ENCODE results near the gene PEX11G. TPM values are rescaled to one million over a fixed set of nuclear protein-coding genes. Genes with fewer than 3 reads are reported as not detected.

Gene PEX11G
- total and polyA plus RNA-seq, 2 experiments from 2014 or later, result 2.2 TPM

- Histone ChIP-seq H3F3A (replicated peaks; ENCODE audit: low read depth) (no peaks in the 10 kb centered on the region; the same call in 1 of the 2 replicates), H3K27ac (ENCODE audit: low read depth) (no peak overlapping the region), H3K27me3 (ENCODE audit: insufficient read depth) (no peaks in the 10 kb centered on the region), H3K4me1 (ENCODE audit: insufficient read depth) (peaks cover 15% of the 10 kb centered on the region), H2AFZ (peak overlapping the region; percentile 85), H3K4me2 (peak overlapping the region; percentile 90), H3K79me2 (replicated peaks; ENCODE audit: insufficient read depth) (peaks cover 5% of the 10 kb centered on the region; the same call in 1 of the 2 replicates), H3K9me2 (ENCODE audit: insufficient read depth) (no peaks in the 10 kb centered on the region), H3K36me3 (ENCODE audit: insufficient read depth) (no peaks in the 10 kb centered on the region), H3K4me3 (peak overlapping the region; percentile 87), H4K20me1 (replicated peaks; ENCODE audit: insufficient read depth) (no peaks in the 10 kb centered on the region)
- ATAC-seq (no peak; the same call in 2 of the 3 replicates), DNase-seq (ENCODE audit: low spot score) (no peak)
- Mint-ChIP-seq H3K9me3 (no peaks in the 10 kb centered on the region; the same call in 2 of the 3 replicates), H3K27me3 (ENCODE audit: insufficient read depth, low read depth, poor library complexity) (peaks cover 9% of the 10 kb centered on the region), H3K27ac (no peak overlapping the region), H3K36me3 (ENCODE audit: low read depth) (peaks cover 15% of the 10 kb centered on the region; the same call in 2 of the 3 replicates), H3K4me1 (peaks cover 6% of the 10 kb centered on the region; the same call in 2 of the 3 replicates), H3K4me3 (peak overlapping the region; percentile 72)
- TF ChIP-seq CREB1 (CRISPR knock-in tag; IDR thresholded peaks at IDR 0.05; ENCODE audit: low read depth) (no peak), ETS1 (IDR thresholded peaks at IDR 0.05) (no peak), EZH2 (IDR thresholded peaks at IDR 0.05; ENCODE audit: low read depth, unreplicated experiment) (no peak), ZNF114 (CRISPR knock-in tag; IDR thresholded peaks at IDR 0.05) (no peak), ZNF462 (CRISPR knock-in tag; IDR thresholded peaks at IDR 0.05) (no peak), ZNF331 (CRISPR knock-in tag; IDR thresholded peaks at IDR 0.05; ENCODE audit: low read depth) (no peak), EZH2phosphoT487 (IDR thresholded peaks at IDR 0.05; ENCODE audit: unreplicated experiment) (no peak), NANOG (IDR thresholded peaks at IDR 0.05; ENCODE audit: borderline replicate concordance) (no peak), STAT1 (IDR thresholded peaks at IDR 0.05; ENCODE audit: unreplicated experiment) (no peak), REST (IDR thresholded peaks at IDR 0.05; ENCODE audit: unreplicated experiment) (no peak), CTCF (conservative IDR thresholded peaks at IDR 0.05; ENCODE audit: low read depth in 2 of 2) (no peak), JUNB (IDR thresholded peaks at IDR 0.05; ENCODE audit: unreplicated experiment) (no peak), POLR2AphosphoS5 (IDR thresholded peaks at IDR 0.05; ENCODE audit: low read depth) (no peak)
Observed at GRCh38 chr19:7522923-7523667, 34.3 kb upstream of the PEX11G start.

All from GM23338 (cell line).